GM19463 (cell line): ENCODE results near the gene CACNA1B.
"Not testable (repeated sequence)": the region's sequence is repeated elsewhere in the genome, so short reads cannot be mapped to it uniquely, and the experiment has no call there.

Source experiments
- ATAC-seq: cut with Tn5 transposase; IDR thresholded peaks from one replicate; pipeline ENCODE4 v1.9.1; 2021; ENCODE audit warnings: mild to moderate bottlenecking, moderate library complexity; ENCODE audit not compliant: unreplicated experiment

The CACNA1B gene

GRCh38 chr9:138126858-138127584, 249.4 kb downstream of the CACNA1B start:
- ATAC-seq, result not testable (repeated sequence)

- not testable (repeated sequence) for ATAC-seq
These were observed 250.4 kb downstream of the CACNA1B start for GRCh38 chr9:138128027-138128426.

GRCh38 chr9:138129318-138129717, 251.7 kb downstream of the CACNA1B start:
- not testable (repeated sequence) for ATAC-seq

- ATAC-seq, result not testable (repeated sequence)
These were observed 255.5 kb downstream of the CACNA1B start for GRCh38 chr9:138132946-138133705.

GRCh38 chr9:138134581-138134980, 257.0 kb downstream of the CACNA1B start:
- not testable (repeated sequence) for ATAC-seq

- ATAC-seq, result not testable (repeated sequence)
These were observed 261.5 kb downstream of the CACNA1B start for GRCh38 chr9:138139096-138139495.

GRCh38 chr9:138140980-138141379, 263.4 kb downstream of the CACNA1B start:
- not testable (repeated sequence) for ATAC-seq

- ATAC-seq, result not testable (repeated sequence)
These were observed 265.1 kb downstream of the CACNA1B start for GRCh38 chr9:138142528-138143244.

GRCh38 chr9:138143491-138143890, 265.9 kb downstream of the CACNA1B start:
- ATAC-seq, result not testable (repeated sequence)

GRCh38 chr9:138147556-138147955, 270.0 kb downstream of the CACNA1B start:
- not testable (repeated sequence) for ATAC-seq

- ATAC-seq, result not testable (repeated sequence)
These were observed 272.4 kb downstream of the CACNA1B start for GRCh38 chr9:138149672-138150656.

GRCh38 chr9:138155788-138156187, 278.2 kb downstream of the CACNA1B start:
- ATAC-seq, result not testable (repeated sequence)

- ATAC-seq, result not testable (repeated sequence)
These were observed 289.2 kb downstream of the CACNA1B start for GRCh38 chr9:138166793-138167192.
